ENCODE data around the gene GPR146. TPM values are rescaled to one million over a fixed set of nuclear protein-coding genes. Genes with fewer than 3 reads are reported as not detected.
"Not testable (repeated sequence)": the region's sequence is repeated elsewhere in the genome, so short reads cannot be mapped to it uniquely, and the experiment has no call there.

The GPR146 gene
- polyA plus RNA-seq, 4 donors, result 1.1 to 13.4 (median 2.7) TPM

DNA sequence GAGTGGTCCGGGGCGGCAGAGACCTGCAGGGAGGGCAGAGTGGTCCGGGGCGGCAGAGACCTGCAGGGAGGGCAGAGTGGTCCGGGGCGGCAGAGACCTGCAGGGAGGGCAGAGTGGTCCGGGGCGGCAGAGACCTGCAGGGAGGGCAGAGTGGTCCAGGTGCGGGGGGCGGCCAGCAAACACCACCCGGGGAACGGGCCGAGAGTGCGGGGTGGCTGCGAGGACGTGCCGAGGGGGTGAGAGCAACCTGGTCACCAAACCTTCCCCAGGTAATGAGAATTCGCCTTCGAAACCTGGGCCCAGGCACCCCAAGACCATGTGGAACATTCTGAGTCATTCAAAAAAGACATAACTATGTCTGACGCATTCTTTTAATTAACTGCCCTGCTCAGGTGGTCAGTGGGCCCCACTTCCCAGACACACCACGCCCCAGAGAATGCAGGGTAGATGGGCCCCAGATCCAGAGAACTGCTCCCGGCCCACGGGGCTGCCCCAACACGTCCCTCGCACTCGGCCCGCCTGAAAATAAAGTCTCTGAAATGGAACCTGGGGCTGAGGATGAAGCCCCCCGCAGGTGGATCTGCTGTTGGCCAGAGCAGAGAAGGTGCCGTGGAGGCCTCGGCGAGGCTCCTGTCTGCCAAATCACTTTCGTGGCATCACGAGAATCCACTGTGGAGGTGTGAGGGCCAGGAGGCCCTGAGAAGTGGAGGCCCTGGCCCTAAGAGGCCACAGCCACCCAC, 12.5 kb upstream of the GPR146 start:
- FAIRE-seq (no peak), DNase-seq (no peak)
- Histone ChIP-seq H3K36me3 (ENCODE audit: control insufficient read depth in 3 of 3, insufficient read depth in 2 of 3, low read depth in 1 of 3, low read length in 3 of 3) (peaks cover 0 to 12% (median 0%) of the 10 kb centered on the region in 3 donors), H3K9me3 (ENCODE audit: control insufficient read depth in 2 of 2, insufficient read depth in 1 of 2, low read depth in 1 of 2, low read length in 1 of 2) (peaks cover 0 to 13% of the 10 kb centered on the region in 2 donors), H3K4me3 (ENCODE audit: low read depth in 1 of 3, low read length in 3 of 3) (no peak overlapping the region), H3K4me1 (ENCODE audit: control insufficient read depth in 3 of 3, insufficient read depth in 2 of 3, low read depth in 1 of 3, low read length in 2 of 3) (peaks cover 1 to 17% (median 3%) of the 10 kb centered on the region in 3 donors), H3K27me3 (ENCODE audit: control insufficient read depth in 3 of 3, insufficient read depth in 3 of 3, low read length in 3 of 3) (no peaks in the 10 kb centered on the region), H3K27ac (ENCODE audit: low read depth in 1 of 3, low read length in 2 of 3) (no peak overlapping the region)
- WGBS, 3 donors, result 93 to 95% (median 93%) methylated on average over 25 to 27 of the region's 33 CpGs

- Histone ChIP-seq H3K27me3 (ENCODE audit: control insufficient read depth in 3 of 3, insufficient read depth in 3 of 3, low read length in 3 of 3) (no peaks in the 10 kb centered on the region), H3K36me3 (ENCODE audit: control insufficient read depth in 3 of 3, insufficient read depth in 2 of 3, low read depth in 1 of 3, low read length in 3 of 3) (peaks cover 0 to 12% (median 0%) of the 10 kb centered on the region in 3 donors), H3K9me3 (ENCODE audit: control insufficient read depth in 2 of 2, insufficient read depth in 1 of 2, low read depth in 1 of 2, low read length in 1 of 2) (peaks cover 0 to 13% of the 10 kb centered on the region in 2 donors), H3K4me3 (ENCODE audit: low read depth in 1 of 3, low read length in 3 of 3) (no peak overlapping the region), H3K4me1 (ENCODE audit: control insufficient read depth in 3 of 3, insufficient read depth in 2 of 3, low read depth in 1 of 3, low read length in 2 of 3) (peaks cover 0 to 11% (median 1%) of the 10 kb centered on the region in 3 donors), H3K27ac (ENCODE audit: low read depth in 1 of 3, low read length in 2 of 3) (no peak overlapping the region)
- FAIRE-seq, result no peak
- DNase-seq, result no peak
- 91 to 93% (median 92%) methylated on average over 21 to 25 of the region's 25 CpGs for WGBS, 3 donors
Measured at GRCh38 chr7:1032536-1033181, 11.7 kb upstream of the GPR146 start.

- H3K27ac ChIP-seq (ENCODE audit: low read depth in 1 of 3, low read length in 2 of 3), result no peak overlapping the region
- peaks cover 0 to 12% (median 0%) of the 10 kb centered on the region in 3 donors for H3K36me3 ChIP-seq (ENCODE audit: control insufficient read depth in 3 of 3, insufficient read depth in 2 of 3, low read depth in 1 of 3, low read length in 3 of 3)
- peaks cover 0 to 9% (median 1%) of the 10 kb centered on the region in 3 donors for H3K4me1 ChIP-seq (ENCODE audit: control insufficient read depth in 3 of 3, insufficient read depth in 2 of 3, low read depth in 1 of 3, low read length in 2 of 3)
- H3K9me3 ChIP-seq (ENCODE audit: control insufficient read depth in 2 of 2, insufficient read depth in 1 of 2, low read depth in 1 of 2, low read length in 1 of 2), result peaks cover 0 to 13% of the 10 kb centered on the region in 2 donors
- no peak for FAIRE-seq
- 79 to 94% (median 81%) methylated on average over 20 of the region's 20 CpGs for WGBS, 3 donors
- no peaks in the 10 kb centered on the region for H3K27me3 ChIP-seq (ENCODE audit: control insufficient read depth in 3 of 3, insufficient read depth in 3 of 3, low read length in 3 of 3)
- no peak overlapping the region for H3K4me3 ChIP-seq (ENCODE audit: low read depth in 1 of 3, low read length in 3 of 3)
- no peak for DNase-seq
Measured at GRCh38 chr7:1033546-1034145, 10.7 kb upstream of the GPR146 start.

GRCh38 chr7:1034769-1035168, 9.6 kb upstream of the GPR146 start:
- H3K4me1 ChIP-seq (ENCODE audit: control insufficient read depth in 3 of 3, insufficient read depth in 2 of 3, low read depth in 1 of 3, low read length in 2 of 3); DNase-seq; H3K27ac ChIP-seq (ENCODE audit: low read depth in 1 of 3, low read length in 2 of 3); FAIRE-seq; H3K27me3 ChIP-seq (ENCODE audit: control insufficient read depth in 3 of 3, insufficient read depth in 3 of 3, low read length in 3 of 3); H3K4me3 ChIP-seq (ENCODE audit: low read depth in 1 of 3, low read length in 3 of 3); H3K36me3 ChIP-seq (ENCODE audit: control insufficient read depth in 3 of 3, insufficient read depth in 2 of 3, low read depth in 1 of 3, low read length in 3 of 3): not testable (repeated sequence)
- 94 to 97% (median 96%) methylated on average over 1 of the region's 1 CpG for WGBS, 3 donors
- peaks cover 0 to 13% of the 10 kb centered on the region in 2 donors for H3K9me3 ChIP-seq (ENCODE audit: control insufficient read depth in 2 of 2, insufficient read depth in 1 of 2, low read depth in 1 of 2, low read length in 1 of 2)

DNA sequence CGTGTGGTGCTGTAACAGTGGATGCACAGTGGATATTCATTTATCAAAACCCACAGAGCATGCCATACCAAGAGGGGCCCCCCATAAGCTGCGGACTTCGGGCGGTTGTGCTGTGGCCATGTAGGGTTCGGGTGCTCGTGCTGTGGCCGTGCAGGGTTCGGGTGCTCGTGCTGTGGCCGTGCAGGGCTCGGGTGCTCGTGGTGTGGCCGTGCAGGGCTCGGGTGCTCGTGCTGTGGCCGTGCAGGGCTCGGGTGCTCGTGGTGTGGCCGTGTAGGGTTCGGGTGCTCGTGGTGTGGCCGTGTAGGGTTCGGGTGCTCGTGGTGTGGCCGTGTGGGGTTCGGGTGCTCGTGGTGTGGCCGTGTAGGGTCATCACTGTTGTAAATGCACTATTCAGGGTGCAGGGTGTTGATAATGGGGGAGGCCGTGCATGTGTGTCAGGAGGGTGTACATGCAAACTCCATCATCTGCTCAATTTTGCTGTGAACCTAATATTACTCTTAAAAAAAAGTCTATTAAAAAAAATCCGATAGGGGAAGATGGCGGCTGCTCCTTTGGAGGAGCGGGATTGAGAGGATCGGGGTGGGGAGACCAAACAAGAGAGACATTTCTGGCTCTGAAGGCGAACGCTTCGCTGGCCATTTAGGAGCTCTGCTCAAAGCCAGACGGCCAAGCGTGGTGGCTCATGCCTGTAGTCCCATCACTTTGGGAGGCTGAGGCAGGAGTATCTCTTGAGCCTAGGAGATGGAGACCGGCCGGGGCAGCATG, 8.0 kb upstream of the GPR146 start:
- not testable (repeated sequence) for H3K36me3 ChIP-seq (ENCODE audit: control insufficient read depth in 3 of 3, insufficient read depth in 2 of 3, low read depth in 1 of 3, low read length in 3 of 3); FAIRE-seq; H3K4me3 ChIP-seq (ENCODE audit: low read depth in 1 of 3, low read length in 3 of 3); H3K4me1 ChIP-seq (ENCODE audit: control insufficient read depth in 3 of 3, insufficient read depth in 2 of 3, low read depth in 1 of 3, low read length in 2 of 3); DNase-seq; H3K27ac ChIP-seq (ENCODE audit: low read depth in 1 of 3, low read length in 2 of 3); H3K27me3 ChIP-seq (ENCODE audit: control insufficient read depth in 3 of 3, insufficient read depth in 3 of 3, low read length in 3 of 3)
- 94 to 96% (median 95%) methylated on average over 35 to 40 of the region's 40 CpGs for WGBS, 3 donors
- H3K9me3 ChIP-seq (ENCODE audit: control insufficient read depth in 2 of 2, insufficient read depth in 1 of 2, low read depth in 1 of 2, low read length in 1 of 2), result peaks cover 0 to 13% of the 10 kb centered on the region in 2 donors

DNA sequence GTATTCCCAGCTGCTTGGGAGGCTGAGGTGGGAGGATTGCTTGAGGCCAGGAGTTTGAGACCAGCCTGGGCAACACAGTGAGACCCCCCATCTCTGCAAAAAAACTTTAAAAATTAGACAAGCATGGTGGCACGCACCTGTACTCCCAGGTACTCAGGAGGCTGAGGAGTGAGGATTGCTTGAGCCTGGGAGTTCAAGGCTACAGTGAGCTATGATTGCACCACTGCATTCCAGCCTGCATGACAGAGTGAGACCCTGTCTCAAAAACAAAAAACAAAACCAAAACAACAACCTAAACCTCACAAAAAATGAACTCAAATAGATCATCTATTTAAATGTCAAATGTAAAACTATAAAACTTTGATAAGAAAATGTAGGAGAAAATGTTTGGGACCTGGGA, 4.1 kb upstream of the GPR146 start:
- Histone ChIP-seq H3K4me1 (ENCODE audit: control insufficient read depth in 3 of 3, insufficient read depth in 2 of 3, low read depth in 1 of 3, low read length in 2 of 3) (peaks cover 0 to 18% (median 0%) of the 10 kb centered on the region in 3 donors), H3K9me3 (ENCODE audit: control insufficient read depth in 2 of 2, insufficient read depth in 1 of 2, low read depth in 1 of 2, low read length in 1 of 2) (peaks cover 0 to 12% of the 10 kb centered on the region in 2 donors)
- H3K27me3 ChIP-seq (ENCODE audit: control insufficient read depth in 3 of 3, insufficient read depth in 3 of 3, low read length in 3 of 3); H3K4me3 ChIP-seq (ENCODE audit: low read depth in 1 of 3, low read length in 3 of 3); H3K36me3 ChIP-seq (ENCODE audit: control insufficient read depth in 3 of 3, insufficient read depth in 2 of 3, low read depth in 1 of 3, low read length in 3 of 3); DNase-seq; FAIRE-seq; H3K27ac ChIP-seq (ENCODE audit: low read depth in 1 of 3, low read length in 2 of 3): not testable (repeated sequence)
- 82 to 96% (median 83%) methylated on average over 1 of the region's 1 CpG for WGBS, 3 donors

DNA sequence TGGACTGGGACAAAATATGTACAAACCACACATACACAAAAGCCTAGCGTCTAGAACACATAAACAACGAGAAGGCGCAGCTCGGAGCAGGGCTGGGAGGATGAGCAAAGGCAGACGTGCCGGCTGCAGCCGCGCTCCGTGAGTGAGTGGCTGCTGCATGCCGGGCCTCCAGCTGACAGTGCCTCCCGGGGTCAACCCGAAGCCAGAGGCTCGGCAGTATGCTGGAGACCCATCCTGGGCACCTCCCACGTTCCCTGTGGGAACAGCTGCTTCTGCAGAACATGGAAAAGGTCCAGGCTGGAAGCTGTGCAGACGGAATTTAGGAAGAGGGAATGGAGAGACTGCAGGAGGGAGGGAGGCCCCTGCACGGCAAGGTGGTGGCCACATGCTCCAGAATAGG, 3.6 kb upstream of the GPR146 start:
- Histone ChIP-seq H3K9me3 (ENCODE audit: control insufficient read depth in 2 of 2, insufficient read depth in 1 of 2, low read depth in 1 of 2, low read length in 1 of 2) (peaks cover 0 to 6% of the 10 kb centered on the region in 2 donors), H3K4me1 (ENCODE audit: control insufficient read depth in 3 of 3, insufficient read depth in 2 of 3, low read depth in 1 of 3, low read length in 2 of 3) (peaks cover 0 to 24% (median 0%) of the 10 kb centered on the region in 3 donors), H3K4me3 (ENCODE audit: low read depth in 1 of 3, low read length in 3 of 3) (no peak overlapping the region), H3K27me3 (ENCODE audit: control insufficient read depth in 3 of 3, insufficient read depth in 3 of 3, low read length in 3 of 3) (no peaks in the 10 kb centered on the region), H3K36me3 (ENCODE audit: control insufficient read depth in 3 of 3, insufficient read depth in 2 of 3, low read depth in 1 of 3, low read length in 3 of 3) (peaks cover 0 to 2% (median 0%) of the 10 kb centered on the region in 3 donors), H3K27ac (ENCODE audit: low read depth in 1 of 3, low read length in 2 of 3) (no peak overlapping the region)
- WGBS, 3 donors, result 63 to 79% (median 67%) methylated on average over 16 of the region's 16 CpGs
- DNase-seq, result peak in 1 of 2 donors; percentile 38
- FAIRE-seq, result no peak
